GM18868 (cell line): ENCODE measurements around the gene OTOR.
A peak's percentile ranks its signal among the peaks of the same experiment; 100 is the strongest.

ENCODE experiments used
- ATAC-seq: cut with Tn5 transposase; IDR thresholded peaks from one replicate; pipeline ENCODE4 v1.9.1; 2021; ENCODE audit warnings: mild to moderate bottlenecking, moderate library complexity; ENCODE audit not compliant: unreplicated experiment

The OTOR gene, protein sequence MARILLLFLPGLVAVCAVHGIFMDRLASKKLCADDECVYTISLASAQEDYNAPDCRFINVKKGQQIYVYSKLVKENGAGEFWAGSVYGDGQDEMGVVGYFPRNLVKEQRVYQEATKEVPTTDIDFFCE

DNA sequence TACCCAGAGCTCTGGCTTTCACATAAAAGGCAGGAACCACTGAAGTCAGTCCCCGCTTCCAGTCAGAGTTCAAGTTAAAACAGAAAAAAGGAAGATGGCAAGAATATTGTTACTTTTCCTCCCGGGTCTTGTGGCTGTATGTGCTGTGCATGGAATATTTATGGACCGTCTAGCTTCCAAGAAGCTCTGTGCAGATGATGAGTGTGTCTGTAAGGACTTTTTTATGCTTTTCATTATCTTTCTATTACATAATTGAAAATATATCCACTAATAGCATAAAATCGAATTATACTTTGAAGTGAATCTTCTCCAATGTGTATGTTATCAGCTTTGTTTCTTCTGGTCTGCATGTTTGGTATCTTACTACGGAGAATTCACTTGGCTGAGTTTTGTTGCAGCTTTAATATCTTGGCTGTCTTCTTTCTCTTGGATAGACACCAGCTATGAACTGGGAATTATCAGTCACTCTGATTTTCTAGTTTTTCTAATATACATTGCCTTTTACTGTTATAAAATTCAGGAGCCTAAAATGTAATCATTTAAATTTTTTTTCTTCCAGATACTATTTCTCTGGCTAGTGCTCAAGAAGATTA is at the start of gene OTOR:
TSS of gene OTOR (plus strand) at position 51 of the 593 bp plus-strand sequence. CDS start at position 95, 44 bp downstream.
- no peak for ATAC-seq

DNA sequence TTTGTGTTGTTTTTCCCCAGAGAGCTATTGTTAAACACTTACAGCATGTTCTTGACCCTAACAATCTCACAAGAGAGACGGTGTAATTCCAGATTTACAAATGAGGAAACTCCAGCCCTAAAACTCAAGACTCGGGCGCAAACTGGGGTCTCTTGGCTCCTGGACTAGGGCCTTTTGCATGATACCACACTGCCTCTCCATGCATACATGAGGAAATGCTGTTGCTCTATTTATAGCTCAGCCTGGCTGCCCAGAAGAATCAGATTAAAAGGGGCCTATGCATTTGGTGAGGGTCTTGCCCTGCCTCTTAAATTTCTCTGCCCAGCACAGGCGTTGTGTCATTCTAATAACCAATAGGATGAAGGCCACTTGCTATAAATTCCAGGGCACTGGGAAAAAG is 48.9 kb upstream of the OTOR start:
- ATAC-seq, result no peak

DNA sequence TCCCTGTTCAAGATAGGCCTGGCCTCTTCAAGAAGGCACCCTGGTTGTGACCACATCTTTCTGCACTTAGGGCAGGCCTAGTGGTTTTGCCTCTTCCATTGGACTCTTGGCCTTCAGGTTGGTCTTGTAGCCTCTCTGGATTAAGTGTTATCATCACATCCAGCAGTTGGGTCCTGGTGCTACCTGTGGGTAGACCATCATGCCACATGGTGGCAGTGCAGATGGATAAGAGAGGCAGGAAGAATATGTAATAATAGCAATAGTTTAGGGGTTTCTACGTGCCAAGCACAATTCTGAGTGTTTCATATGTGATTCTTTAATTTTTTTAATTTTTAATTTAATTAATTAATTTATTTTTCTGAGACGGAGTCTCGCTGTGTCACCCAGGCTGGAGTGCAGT is 46.9 kb upstream of the OTOR start:
- ATAC-seq, result no peak

DNA sequence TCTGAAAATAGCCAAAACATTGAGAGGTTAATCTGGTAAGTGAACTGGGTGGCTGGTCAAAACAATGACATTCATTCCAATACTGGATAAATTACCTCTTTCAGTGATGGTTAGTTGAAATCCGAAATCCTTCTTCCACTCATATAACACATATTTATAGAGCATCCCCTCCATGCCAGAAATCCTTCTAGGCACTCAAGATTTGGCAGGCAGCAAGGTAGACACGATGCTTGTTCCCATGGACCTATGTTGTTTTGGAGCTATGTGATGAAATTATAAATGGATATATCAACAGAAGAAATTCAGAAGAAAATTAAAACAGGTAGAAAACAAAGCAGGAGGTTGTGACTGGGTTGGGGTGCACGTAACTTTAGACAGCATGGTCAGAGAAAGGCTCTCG is 44.6 kb upstream of the OTOR start:
- no peak for ATAC-seq

DNA sequence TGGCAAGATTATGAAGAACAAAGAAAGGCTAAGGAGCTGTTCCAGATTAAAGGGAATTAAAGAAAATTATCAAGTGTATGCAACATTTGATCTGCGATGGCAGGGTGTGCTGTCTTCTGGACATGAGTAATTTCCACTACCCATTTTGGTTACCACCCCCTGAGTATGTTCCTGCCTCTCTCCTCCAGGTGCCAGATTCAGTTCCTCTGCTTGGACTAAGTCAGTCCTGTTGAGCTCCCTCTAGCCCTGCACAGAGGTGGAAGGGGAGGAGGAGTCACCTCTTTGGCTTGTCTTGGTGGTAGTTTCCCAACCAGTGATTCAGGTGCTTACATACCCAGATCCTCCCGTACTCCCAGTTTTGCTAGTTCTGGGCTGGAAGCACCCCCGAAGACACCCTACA is 40.5 kb upstream of the OTOR start:
- ATAC-seq, result peak; percentile 62

DNA sequence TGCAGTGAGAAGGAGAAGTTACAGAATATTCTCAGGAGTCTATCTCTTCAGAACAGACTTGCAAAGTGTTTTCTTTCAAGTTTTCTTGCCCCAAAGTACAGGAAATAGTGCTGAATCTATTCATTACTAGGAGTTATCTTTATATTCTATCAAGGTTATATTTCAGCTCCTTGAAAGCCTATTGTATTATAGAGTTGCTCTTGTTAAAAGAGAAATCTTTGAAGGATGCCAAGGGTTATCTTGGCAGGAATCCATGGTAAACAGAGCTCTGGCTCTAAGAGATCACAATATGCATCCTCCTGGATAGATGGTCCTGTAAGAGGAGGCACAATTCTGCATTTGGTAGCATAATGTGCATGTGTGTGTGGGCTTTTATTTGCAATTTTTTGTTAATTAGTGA is 39.6 kb upstream of the OTOR start:
- peak; percentile 12 for ATAC-seq

DNA sequence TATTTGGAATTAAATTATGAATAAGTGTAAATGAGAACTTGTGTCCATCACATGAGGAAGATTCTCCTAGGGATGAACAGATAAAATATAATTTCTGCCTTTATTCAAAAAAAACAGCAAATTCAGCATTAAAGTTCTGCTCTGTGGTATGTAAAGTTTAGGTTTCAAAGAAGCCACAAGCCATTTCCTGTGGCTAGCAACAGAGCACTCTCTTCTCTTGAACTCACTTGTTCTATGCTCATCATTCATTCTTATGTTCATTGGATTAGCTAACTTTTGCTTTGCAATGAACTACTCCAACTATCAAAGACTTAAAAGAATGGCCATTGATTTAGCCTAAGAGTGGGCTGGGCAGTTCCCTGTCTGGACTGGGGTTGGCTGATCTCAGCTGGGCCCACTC is 39.1 kb upstream of the OTOR start:
- peak; percentile 80 for ATAC-seq

DNA sequence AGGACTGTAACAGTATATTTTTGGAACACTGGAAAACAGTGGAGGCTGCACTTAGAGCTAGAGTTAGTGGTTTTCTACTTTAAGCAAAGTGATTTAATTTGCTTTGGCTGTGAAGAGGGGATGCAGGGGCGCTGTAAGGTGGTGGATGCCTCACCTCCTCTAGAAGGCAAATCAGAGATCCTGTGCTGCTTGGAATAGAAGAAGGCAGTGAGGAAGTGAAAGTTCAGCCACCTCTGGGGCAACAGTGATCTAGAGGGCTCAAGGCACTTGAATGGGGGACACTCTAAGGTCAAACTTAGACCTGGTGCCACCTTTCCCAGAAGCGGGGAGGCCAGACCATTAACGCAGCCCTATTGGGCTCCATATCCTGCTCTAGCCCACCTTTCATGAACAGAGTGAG is 37.4 kb upstream of the OTOR start:
- no peak for ATAC-seq

DNA sequence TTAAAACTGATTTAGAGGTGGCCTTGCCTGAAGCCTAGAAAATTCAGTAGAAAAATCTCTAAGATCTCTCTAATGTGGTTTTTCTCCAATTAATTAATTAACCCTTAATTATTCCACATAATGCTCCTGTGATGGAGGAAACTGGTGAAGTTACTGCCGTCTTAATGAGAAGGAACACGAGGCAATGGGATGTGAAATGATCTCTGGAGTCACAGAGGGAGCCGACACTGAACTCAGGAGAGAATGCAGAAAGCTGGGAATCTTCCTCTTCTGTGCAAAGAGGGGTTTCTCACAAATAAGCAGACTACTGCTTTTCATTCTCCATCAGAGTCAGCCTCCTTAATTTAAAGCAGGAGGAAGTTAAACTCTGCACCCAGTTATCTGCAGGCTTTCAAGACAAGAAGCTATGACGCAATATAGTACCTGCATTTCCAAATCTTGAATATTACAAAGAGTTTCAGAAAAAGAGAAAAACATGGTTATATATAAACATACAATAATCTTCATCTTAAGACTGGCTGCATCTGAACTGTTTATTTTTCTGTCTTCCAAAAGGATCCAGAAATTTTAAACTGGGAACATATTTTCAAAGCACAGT is 36.4 kb upstream of the OTOR start:
- ATAC-seq, result no peak

DNA sequence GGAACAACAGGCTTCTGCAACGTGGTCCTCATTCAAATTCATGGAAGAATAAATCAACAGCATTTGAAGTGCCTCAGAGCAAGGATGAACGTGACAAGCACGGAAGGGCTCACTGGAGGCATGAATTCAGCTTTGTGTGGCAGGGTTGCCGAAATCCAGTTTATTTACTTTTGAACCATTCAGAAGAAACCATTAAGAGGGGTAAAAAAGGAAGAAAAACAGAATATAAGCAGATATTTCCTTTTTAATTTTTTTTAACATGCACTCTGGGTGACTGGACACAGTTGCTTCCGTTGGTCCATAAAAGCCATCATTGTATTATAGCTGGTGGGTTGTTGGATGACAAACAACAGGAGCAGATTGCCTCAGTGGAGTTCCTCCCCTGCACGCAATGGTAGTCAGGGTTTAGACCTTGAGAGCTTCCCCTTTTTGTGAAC is 35.6 kb upstream of the OTOR start:
- ATAC-seq, result no peak

DNA sequence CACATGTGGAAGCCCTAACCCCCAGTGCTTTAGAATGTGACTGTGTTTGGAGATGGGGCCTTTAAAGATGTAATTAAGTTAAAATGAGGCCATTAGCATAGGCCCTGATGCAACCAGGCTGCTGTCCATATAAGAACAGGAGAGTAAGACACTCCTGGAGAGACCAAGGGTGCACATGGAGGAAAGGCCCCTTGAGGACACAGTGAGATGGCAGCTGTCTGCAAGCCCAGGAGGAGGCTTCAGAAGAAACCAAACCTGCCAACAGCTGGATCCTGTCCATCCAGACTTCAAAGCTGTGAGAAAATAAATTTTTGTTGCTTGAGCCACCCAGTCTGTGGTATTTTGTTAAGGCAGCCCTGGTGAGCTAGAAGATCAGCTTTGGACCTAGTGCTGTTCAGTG is 35.1 kb upstream of the OTOR start:
- ATAC-seq, result no peak

DNA sequence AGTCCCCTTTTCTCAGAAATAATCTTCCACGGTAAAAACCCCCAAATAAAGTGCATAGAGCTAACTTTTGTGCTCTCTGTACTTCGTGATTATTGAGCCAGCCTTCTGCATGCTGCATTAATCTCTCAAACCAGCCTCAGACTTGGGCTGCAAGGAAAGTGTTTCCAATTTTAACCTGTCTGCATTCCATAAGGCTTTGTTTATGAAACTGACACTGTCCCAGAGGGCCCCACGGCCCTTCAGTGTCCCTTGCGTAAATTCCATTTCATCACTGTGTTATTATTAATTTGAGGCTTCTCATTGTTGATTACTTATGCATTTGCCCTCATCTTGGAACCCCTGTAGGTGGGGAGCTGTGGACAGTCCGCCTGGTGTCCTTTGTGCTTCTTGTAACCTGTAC is 33.9 kb upstream of the OTOR start:
- no peak for ATAC-seq

DNA sequence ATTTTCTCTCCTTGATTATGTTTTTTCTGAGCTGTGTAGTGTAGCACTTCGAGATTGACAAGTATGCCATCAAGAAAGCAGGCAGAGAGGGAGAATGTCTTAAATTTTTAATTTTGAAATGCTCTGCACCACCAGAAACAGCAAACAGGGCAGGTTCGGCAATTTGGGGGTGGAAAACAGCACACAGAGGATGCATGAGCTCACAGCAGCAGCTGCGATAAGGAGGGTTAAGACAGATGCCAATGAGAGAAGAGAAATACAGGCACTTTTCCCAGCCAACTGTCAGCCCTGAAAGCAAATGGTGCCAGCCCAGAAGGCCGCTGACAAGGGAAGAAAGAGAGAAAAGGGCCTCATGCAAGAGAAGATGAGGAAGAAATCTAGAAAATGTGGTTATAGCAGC is 33.4 kb upstream of the OTOR start:
- no peak for ATAC-seq

DNA sequence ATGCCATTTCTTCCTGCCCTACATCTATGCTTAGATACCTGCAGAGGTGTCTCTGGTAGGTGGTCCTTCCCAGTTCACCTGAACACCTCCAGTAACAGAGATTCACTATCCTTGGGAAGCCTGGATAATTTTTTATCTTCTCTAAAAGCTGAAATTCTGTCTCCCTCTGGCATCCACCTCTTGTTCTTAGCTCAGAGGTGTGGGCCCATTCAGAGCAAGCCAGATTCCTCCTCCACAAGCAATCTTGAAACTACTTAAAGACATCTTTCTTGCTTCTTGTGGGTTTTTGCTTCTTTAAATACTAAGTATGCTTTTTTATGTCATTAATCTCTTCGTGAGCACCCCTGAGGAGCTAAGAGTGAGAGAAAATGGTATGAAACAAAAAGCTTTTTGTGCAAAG is 28.7 kb upstream of the OTOR start:
- no peak for ATAC-seq

DNA sequence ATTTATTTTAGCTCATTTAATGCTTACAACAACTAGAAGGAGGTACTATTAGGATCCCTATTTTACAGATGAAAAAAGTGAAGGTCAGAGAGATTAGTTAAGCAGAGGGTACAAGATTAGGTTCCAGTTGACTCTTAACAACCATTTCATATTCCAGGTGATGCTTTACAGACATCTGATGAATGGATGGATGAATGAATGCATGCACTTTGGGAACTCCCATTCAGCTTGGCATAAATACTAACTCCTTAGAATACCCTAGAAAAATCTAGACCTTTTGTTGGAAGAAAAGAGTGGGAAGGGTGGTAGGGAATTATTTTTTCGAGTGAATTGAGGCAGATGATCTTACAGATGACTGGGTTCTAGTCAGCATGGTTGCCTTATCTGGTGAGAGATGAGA is 19.1 kb upstream of the OTOR start:
- no peak for ATAC-seq

DNA sequence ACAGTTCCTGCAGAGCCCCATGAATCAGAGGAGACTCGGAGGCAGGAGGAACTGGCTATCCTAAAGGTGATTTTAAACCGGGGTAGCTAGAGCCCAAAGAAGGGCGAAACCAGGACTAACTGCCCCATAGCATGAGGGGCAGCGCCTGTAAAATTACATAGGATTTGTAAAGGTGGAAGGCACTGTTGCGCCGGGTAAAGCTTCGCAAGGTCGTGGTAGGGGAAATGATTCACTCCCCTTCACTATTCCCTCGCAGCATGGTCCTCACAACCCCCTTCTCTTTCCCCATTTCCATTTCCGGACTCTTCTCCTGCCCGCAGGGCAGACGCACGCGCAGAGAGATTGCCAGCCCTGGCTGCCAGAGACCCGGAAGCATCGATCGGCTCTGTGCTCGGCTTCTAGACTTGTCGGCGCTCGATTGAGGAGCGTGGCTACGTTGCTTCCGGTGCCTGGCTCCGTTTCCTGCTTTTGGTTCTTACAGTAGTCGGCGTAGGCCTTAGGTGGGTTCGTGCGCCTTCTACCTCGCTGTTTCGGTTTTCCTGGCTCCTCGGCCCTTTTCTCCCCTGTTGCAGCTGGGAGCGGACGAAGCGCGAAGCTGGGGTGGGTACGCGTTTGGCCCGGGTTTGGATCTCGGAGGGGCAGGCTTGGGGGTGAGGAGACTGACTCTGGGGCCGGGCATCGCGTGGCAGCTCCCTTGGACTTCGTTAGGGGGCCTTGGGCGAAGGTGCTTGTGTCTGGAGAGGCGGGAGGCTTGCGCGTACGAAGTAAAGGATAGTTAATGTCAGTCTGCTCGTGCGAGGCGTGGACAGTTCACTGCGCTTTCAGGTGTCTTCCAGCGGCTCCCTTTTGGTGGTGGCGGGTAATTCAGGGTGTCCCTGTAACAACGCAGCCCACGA is 18.3 kb upstream of the OTOR start, which contains the start of gene SNRPB2:
TSS of gene SNRPB2 (plus strand) at position 462 of the 896 bp plus-strand sequence. CDS start 1,677 bp downstream, outside the sequence.
- peak; percentile 98 for ATAC-seq

DNA sequence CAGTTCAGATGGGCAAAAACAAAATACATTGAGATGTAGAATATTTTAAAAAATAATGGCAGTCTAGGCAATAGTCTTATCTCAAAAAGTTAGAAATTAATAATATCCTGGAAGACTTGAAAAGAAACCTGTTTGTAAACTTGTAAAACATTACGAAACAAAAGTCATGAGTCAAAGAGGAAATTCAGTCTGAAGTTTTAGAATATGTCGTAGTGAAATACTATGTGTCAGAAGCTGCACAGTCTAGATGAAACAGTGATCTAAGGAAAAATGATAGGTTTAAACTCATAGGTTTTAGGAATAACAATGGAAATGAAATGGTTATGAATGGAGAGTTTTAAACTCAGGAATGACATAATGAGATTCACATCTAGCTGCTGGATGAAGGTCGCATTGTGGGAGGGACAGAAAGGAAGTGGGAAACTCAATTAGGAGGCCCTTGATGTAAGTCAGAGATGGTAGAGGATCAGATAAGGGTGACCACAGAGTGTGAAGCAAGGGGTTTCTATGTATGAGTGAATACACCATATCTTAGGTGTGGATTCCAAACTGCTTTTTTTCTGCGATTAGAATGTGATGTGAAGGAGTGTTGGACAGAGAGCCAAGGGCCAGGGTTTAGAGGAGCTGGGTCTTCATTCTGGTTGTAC is 15.5 kb upstream of the OTOR start:
- ATAC-seq, result no peak

DNA sequence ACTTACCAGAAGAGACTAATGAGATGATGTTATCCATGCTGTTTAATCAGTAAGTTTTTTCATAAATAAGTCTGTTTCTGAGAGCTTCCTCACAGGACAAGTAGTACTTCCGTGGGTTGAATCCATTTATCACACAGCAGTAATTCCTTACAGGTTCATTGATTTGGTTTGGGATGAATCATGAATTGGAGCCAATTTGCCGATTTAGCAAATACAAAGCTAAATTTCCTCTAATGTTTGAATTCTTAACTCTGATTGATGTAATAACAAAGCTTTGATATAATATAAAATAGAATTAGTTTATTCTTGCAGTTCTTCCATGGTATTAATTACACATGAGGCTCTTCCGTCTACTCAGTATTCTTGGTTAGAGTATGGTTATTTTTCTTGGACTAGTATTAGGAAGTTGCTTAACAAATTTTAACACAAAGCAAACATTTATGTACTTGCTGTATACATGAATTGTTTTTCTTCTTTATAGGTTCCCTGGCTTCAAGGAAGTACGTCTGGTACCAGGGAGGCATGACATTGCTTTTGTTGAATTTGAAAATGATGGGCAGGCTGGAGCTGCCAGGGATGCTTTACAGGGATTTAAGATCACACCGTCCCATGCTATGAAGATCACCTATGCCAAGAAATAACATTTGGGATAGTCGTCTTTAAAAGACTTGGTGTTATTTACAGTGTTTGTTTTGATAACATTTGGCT is 7.6 kb upstream of the OTOR start:
- ATAC-seq, result no peak

DNA sequence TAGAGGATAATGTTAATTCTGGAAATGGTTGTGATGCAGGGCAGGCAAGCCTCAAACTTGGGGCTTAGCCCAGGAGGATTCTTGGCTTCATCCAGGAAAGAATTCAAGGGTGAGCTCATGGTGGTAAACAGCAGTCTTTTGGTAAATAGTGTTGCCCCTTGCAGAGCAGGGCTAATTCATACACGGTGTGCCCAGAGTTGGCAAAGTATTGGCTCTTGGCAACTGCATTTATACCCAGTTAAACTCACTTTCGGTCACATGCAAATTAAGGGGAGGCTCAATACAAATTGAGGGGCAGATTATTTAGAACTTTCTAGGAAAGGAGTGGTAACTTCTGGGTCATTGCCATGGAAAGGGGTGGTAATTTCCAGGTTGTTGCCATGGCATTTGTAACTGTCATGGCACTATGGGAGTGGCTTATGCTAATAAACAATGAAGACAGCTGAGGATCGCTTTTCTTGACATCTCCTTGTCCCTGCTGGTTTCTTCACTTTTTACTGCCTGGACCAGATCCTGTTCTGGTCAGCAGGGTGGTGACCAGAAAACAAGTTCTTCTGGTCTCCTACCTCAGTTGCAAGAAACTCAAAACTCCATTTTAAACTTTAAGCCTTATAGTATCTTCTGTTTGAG is 3.9 kb upstream of the OTOR start:
- ATAC-seq, result no peak

DNA sequence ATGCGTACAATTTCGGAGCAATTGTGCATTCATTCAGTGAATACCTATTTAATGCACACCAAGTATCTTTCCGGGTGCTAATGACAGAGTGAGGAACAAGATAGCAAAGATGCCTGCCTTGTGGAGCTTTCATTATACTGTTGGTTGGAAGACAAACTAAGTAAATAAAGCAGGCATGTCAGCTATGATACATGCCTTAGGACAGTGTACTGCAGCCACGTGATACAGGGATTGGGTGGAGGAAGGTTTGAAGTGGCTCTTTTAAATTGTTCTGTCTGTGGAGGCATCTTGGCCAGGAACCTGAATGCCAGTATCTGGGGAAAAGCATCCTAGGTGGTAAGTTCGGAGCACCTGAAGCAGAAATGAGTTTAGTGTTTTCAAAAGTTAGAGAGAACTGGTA is 3.0 kb upstream of the OTOR start:
- ATAC-seq, result no peak
